DMS 273 treated with DMSO at 0.1 percent for 48 hours (cell line): ENCODE data around the gene TTBK2.
"Not testable (repeated sequence)": the region's sequence is repeated elsewhere in the genome, so short reads cannot be mapped to it uniquely, and the experiment has no call there.

Source experiments
- DNase-seq: peaks from one replicate; lab custom pipeline; 2025; lab: John Stamatoyannopoulos, UW

Gene TTBK2

GRCh38 chr15:42903388-42904324 lies 16.9 kb downstream of the TTBK2 start:
- DNase-seq: no peak

- DNase-seq: not testable (repeated sequence)
These were observed 26.7 kb downstream of the TTBK2 start for GRCh38 chr15:42893911-42894310.

GRCh38 chr15:42891569-42891968 lies 29.0 kb downstream of the TTBK2 start:
- no peak for DNase-seq

- no peak for DNase-seq
These were observed 30.2 kb downstream of the TTBK2 start for GRCh38 chr15:42890161-42890913.

- not testable (repeated sequence) for DNase-seq
These were observed 33.2 kb downstream of the TTBK2 start for GRCh38 chr15:42887384-42887783.

GRCh38 chr15:42880121-42880520 lies 40.5 kb downstream of the TTBK2 start:
- DNase-seq: no peak

- DNase-seq: no peak
These were observed 41.1 kb downstream of the TTBK2 start for GRCh38 chr15:42879443-42879842.

GRCh38 chr15:42876224-42876623 lies 44.4 kb downstream of the TTBK2 start:
- no peak for DNase-seq

- DNase-seq: no peak
These were observed 51.9 kb downstream of the TTBK2 start for GRCh38 chr15:42868683-42869082.

GRCh38 chr15:42863572-42864239 lies 56.9 kb downstream of the TTBK2 start:
- no peak for DNase-seq

- no peak for DNase-seq
These were observed 61.4 kb downstream of the TTBK2 start for GRCh38 chr15:42858999-42859789.

GRCh38 chr15:42858540-42858939 lies 62.0 kb downstream of the TTBK2 start:
- DNase-seq: no peak

- DNase-seq: no peak
These were observed 66.0 kb downstream of the TTBK2 start for GRCh38 chr15:42854576-42854975.

GRCh38 chr15:42849836-42850235 lies 70.7 kb downstream of the TTBK2 start:
- no peak for DNase-seq

- DNase-seq: no peak
These were observed 71.7 kb downstream of the TTBK2 start for GRCh38 chr15:42848846-42849245.

GRCh38 chr15:42846647-42847046 lies 73.9 kb downstream of the TTBK2 start:
- DNase-seq: no peak

- DNase-seq: no peak
These were observed 75.0 kb downstream of the TTBK2 start for GRCh38 chr15:42845581-42845980.

GRCh38 chr15:42843699-42844098 lies 76.9 kb downstream of the TTBK2 start:
- no peak for DNase-seq

- DNase-seq: no peak
These were observed 84.3 kb downstream of the TTBK2 start for GRCh38 chr15:42836251-42836650.

GRCh38 chr15:42832576-42832975 lies 88.0 kb downstream of the TTBK2 start:
- no peak for DNase-seq

GRCh38 chr15:42826251-42826890 lies 94.2 kb downstream of the TTBK2 start:
- no peak for DNase-seq
